ENCODE results near the gene C1orf122. TPM values are rescaled to one million over a fixed set of nuclear protein-coding genes. Genes with fewer than 3 reads are reported as not detected.

Gene C1orf122
- total and polyA plus RNA-seq, 2 of the 4 experiments (the other 2 are of a cell fraction), result 2.0 to 13.6 TPM

- no peak overlapping the region for H2AFZ ChIP-seq (replicated peaks; ENCODE audit: low read length, poor library complexity)
- no peaks in the 10 kb centered on the region for H3K79me1 ChIP-seq (ENCODE audit: low read depth in 1 of 2, low read length in 2 of 2)
- no peak overlapping the region for H3K4ac ChIP-seq (ENCODE audit: low read depth, low read length)
- H2BK5ac ChIP-seq (ENCODE audit: low read depth, low read length, poor library complexity, severe bottlenecking), result no peak overlapping the region
- H3K36me3 ChIP-seq (ENCODE audit: control insufficient read depth, insufficient read depth, low read length), result no peaks in the 10 kb centered on the region
- TF ChIP-seq CTCF (conservative IDR thresholded peaks at IDR 0.05; ENCODE audit: low read depth, low read length), result no peak
- TF ChIP-seq SMC3 (IDR thresholded peaks at IDR 0.05; ENCODE audit: low read depth, low read length), result no peak
- TF ChIP-seq NFE2L2 (IDR thresholded peaks at IDR 0.05; ENCODE audit: low read depth, low read length), result no peak
- no peak for TF ChIP-seq MAZ (IDR thresholded peaks at IDR 0.05; ENCODE audit: borderline replicate concordance, low read depth, low read length)
- TF ChIP-seq CEBPB (IDR thresholded peaks at IDR 0.05; ENCODE audit: low read depth, low read length), result no peak
- no peak for TF ChIP-seq ELK1 (IDR thresholded peaks at IDR 0.05; ENCODE audit: borderline replicate concordance, low read depth, low read length)
- no peak for TF ChIP-seq RCOR1 (IDR thresholded peaks at IDR 0.05; ENCODE audit: insufficient replicate concordance, low read length)
- TF ChIP-seq CHD1 (IDR thresholded peaks at IDR 0.05; ENCODE audit: low read depth, low read length), result no peak
- no peak for TF ChIP-seq MXI1 (IDR thresholded peaks at IDR 0.05; ENCODE audit: borderline replicate concordance, low read depth, low read length)
- no peak for TF ChIP-seq POLR2A (IDR thresholded peaks at IDR 0.05; ENCODE audit: low read depth, low read length)
- TF ChIP-seq FOS (IDR thresholded peaks at IDR 0.05; ENCODE audit: low read depth, low read length), result no peak
- TF ChIP-seq BHLHE40 (IDR thresholded peaks at IDR 0.05; ENCODE audit: low read depth, low read length), result no peak
- TF ChIP-seq RAD21 (IDR thresholded peaks at IDR 0.05; ENCODE audit: low read length), result no peak
- no peak for TF ChIP-seq USF2 (IDR thresholded peaks at IDR 0.05; ENCODE audit: low read depth, low read length)
- TF ChIP-seq RFX5 (IDR thresholded peaks at IDR 0.05; ENCODE audit: low read depth, low read length), result no peak
- no peak for TF ChIP-seq MAFK (IDR thresholded peaks at IDR 0.05; ENCODE audit: low read depth, low read length)
- H2AK5ac ChIP-seq (ENCODE audit: low read depth, low read length), result no peak overlapping the region
- no peak overlapping the region for H2BK120ac ChIP-seq (ENCODE audit: low read depth, low read length)
- no peak overlapping the region for H3K56ac ChIP-seq (ENCODE audit: extremely low read depth, insufficient read depth, low read length)
- BruUV-seq (replicated peaks), result no TSS peak
- H3K9me1 ChIP-seq (ENCODE audit: insufficient read depth, low read length), result no peaks in the 10 kb centered on the region
- ATAC-seq (ENCODE audit: low read depth), result no peak
- no peaks in the 10 kb centered on the region for H4K20me1 ChIP-seq (ENCODE audit: insufficient read depth, low read length)
- ChIA-PET POLR2A (ENCODE audit: unreplicated experiment) (no interaction called here), CTCF (interaction anchor here (0.6 kb wide), 1 partner anchor 12 kb away, joined by 6 read pairs; no protein-coding TSS in a partner anchor)
- no peak overlapping the region for H2BK20ac ChIP-seq (ENCODE audit: low read depth, low read length)
- in situ Hi-C loops (cut with MboI; ENCODE audit: low sequenced_read_pairs), result no loop called here
- no peak overlapping the region for H4K5ac ChIP-seq (ENCODE audit: low read depth, low read length)
- no peak overlapping the region for H2AK9ac ChIP-seq (replicated peaks; ENCODE audit: low read depth, low read length, poor library complexity)
- dilution Hi-C loops (cut with HindIII; ENCODE audit: low sequenced_read_pairs, unreplicated experiment), result no loop called here
- H2BK15ac ChIP-seq (ENCODE audit: low read depth, low read length), result no peak overlapping the region
- no peak overlapping the region for H3K4me2 ChIP-seq (ENCODE audit: low read depth, low read length)
- no peak overlapping the region for H3K27ac ChIP-seq (ENCODE audit: insufficient read depth, low read length)
- no peak overlapping the region for H3K18ac ChIP-seq (ENCODE audit: low read depth, low read length)
- no peak for DNase-seq
- H3K27me3 ChIP-seq (ENCODE audit: control insufficient read depth, insufficient read depth, low read length), result peaks cover 2% of the 10 kb centered on the region; the same call in 1 of the 2 replicates
- H3K4me3 ChIP-seq (ENCODE audit: insufficient read depth, low read depth, low read length), result no peak overlapping the region
- no peaks in the 10 kb centered on the region for H3K9me3 ChIP-seq (ENCODE audit: control insufficient read depth, insufficient read depth, low read length)
- H3K4me1 ChIP-seq (ENCODE audit: control insufficient read depth, insufficient read depth, low read length), result no peaks in the 10 kb centered on the region
- intact Hi-C loops (cut with micrococcal nuclease), result no loop called here
- no peak overlapping the region for H3K14ac ChIP-seq (replicated peaks; ENCODE audit: low read depth, low read length)
- WGBS, 2 experiments (ENCODE audit: extremely low coverage in 2 of 2, insufficient read length in 1 of 2), result 33% methylated on average over 1 of the region's 4 CpGs; no CpG with 5 or more reads in 1 of the 2 experiments
- H3K23ac ChIP-seq (ENCODE audit: low read depth, low read length), result no peak overlapping the region
- no peak overlapping the region for H4K8ac ChIP-seq (ENCODE audit: low read depth in 2 of 2, low read length in 2 of 2)
- no peak overlapping the region for H4K91ac ChIP-seq (ENCODE audit: insufficient read depth, low read depth, low read length)
- no peak overlapping the region for H3K9ac ChIP-seq (ENCODE audit: low read depth, low read length)
Observed at GRCh38 chr1:37776946-37777516, 30.6 kb upstream of the C1orf122 start.
